GM10248 (cell line): Measurements from ENCODE around the gene NOP9.

Source experiments
- CTCF ChIA-PET: fragments of 300-600 bp; sonication (Branson Sonifier 250); formaldehyde crosslinking; extraction: SDS; loops from one replicate; lab custom pipeline; 2021; ENCODE audit warnings: antibody characterized with exemption; lab: Yijun Ruan, JAX
- POLR2A ChIA-PET: fragments of 350-650 bp; sonication (Branson Sonifier 250); formaldehyde crosslinking; extraction: SDS; loops from one replicate; lab custom pipeline; 2020; ENCODE audit warnings: antibody characterized with exemption; lab: Yijun Ruan, JAX
- DNase-seq: peaks from one replicate; pipeline ENCODE4 v3.0.0; 2012; ENCODE audit errors: extremely low spot score
- TF ChIP-seq, protein P1 (sequence below): IDR thresholded peaks from 2 replicates; pipeline ENCODE4 v1.5.1; 2012; ENCODE audit warnings: mild to moderate bottlenecking, low read depth; ENCODE audit errors: extremely low read depth, missing control alignments, control extremely low read depth

Gene NOP9

DNA sequence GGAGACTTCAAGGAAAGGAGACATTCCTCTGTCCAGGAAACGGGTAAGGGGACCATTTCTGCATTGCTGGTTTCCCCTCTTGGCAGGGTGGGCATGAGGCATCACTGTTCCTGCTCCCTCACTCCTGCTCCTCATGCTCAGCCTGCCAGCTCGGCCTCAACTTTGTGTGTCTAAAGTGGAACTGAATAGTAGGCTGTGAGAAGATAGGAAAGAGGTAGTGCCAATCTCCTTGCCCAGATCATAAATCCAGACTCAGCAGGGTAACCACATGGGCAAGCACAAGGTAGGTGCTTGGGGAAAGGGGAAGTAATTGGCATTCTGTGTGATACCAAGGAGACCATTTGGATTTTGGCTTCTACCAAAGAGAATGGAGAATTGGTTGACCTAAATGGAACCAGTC, 14.3 kb downstream of the NOP9 start:
- ChIA-PET CTCF (interaction anchor here (0.8 to 10.4 kb wide), 5 partner anchors 11 to 205 kb away, joined by 3 to 151 read pairs (median 5); partner anchors contain the start of genes CBLN3, DHRS1, KHNYN and NOP9), POLR2A (no interaction called here)
- no peak for DNase-seq
- TF ChIP-seq, protein P1, sequence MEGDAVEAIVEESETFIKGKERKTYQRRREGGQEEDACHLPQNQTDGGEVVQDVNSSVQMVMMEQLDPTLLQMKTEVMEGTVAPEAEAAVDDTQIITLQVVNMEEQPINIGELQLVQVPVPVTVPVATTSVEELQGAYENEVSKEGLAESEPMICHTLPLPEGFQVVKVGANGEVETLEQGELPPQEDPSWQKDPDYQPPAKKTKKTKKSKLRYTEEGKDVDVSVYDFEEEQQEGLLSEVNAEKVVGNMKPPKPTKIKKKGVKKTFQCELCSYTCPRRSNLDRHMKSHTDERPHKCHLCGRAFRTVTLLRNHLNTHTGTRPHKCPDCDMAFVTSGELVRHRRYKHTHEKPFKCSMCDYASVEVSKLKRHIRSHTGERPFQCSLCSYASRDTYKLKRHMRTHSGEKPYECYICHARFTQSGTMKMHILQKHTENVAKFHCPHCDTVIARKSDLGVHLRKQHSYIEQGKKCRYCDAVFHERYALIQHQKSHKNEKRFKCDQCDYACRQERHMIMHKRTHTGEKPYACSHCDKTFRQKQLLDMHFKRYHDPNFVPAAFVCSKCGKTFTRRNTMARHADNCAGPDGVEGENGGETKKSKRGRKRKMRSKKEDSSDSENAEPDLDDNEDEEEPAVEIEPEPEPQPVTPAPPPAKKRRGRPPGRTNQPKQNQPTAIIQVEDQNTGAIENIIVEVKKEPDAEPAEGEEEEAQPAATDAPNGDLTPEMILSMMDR = no peak

DNA sequence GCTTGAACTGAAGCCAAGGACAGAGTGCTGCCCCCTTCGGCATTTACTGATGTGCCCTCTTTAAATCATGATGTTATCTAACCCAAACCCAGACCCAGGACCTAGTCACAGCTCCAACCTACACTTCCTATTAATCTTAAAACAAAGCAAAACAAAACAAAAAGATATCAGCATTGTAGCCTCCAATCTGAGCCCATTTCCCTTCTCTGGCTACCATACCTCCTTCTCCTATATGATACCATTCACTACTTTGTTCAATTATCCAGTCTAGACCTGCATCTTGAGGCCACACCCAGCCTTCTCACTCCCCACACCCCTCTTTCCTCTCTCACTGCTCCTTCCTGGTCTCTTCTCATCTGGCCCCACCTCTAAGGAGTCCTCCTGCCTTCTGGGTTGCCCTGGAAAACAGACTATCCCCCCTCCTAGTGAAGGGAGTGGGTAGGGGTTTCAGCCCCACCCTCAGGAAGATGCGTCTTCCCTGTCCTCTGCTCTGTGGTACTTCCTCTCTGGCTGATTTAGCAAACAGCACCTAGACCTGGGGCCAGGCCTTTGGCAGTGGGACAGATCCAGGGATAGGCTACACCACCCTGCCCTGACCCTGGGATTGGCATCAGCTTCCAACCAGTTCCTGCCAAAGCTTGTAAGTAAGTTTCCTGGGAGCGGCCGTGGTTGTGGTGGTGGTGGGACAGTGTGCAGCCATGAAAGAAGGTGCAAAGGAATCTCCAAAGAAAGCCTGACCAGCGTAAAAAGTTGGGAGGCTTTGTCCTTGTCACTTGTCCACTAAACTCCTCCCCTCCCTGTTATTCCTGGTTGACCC, 14.9 kb downstream of the NOP9 start:
- TF ChIP-seq, protein P1 = no peak
- CTCF ChIA-PET = interaction anchor here (0.8 to 10.4 kb wide), 5 partner anchors 10 to 206 kb away, joined by 3 to 151 read pairs (median 5); partner anchors contain the start of genes CBLN3, DHRS1, KHNYN and NOP9
- POLR2A ChIA-PET = no interaction called here
- DNase-seq = no peak

DNA sequence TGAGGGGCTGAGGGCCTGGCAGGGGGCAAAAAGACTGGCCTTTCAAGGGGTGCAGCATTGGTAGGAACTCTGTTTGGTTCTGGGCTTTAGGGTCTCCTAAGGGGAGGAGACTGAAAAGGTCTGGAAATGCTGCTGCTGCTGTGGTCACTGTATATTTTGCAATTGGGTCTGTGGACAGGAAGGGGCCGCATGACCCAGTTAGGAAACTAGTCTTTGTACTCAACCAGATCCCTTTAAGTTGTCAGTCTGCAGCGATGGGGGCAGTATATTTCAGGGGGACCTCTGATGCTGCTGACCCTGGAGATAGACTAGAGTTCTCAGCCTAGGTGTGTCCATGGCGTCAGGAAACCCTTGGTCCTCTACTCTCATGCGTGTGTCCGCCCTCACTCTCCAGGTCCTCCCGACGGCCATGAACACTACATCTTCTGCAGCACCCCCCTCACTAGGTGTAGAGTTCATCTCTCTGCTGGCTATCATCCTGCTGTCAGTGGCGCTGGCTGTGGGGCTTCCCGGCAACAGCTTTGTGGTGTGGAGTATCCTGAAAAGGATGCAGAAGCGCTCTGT, 15.7 kb downstream of the NOP9 start:
- CTCF ChIA-PET = interaction anchor here (1.7 to 10.4 kb wide), 4 partner anchors 8 to 207 kb away, joined by 5 to 114 read pairs (median 9); partner anchors contain the start of genes CBLN3, CIDEB and KHNYN

DNA sequence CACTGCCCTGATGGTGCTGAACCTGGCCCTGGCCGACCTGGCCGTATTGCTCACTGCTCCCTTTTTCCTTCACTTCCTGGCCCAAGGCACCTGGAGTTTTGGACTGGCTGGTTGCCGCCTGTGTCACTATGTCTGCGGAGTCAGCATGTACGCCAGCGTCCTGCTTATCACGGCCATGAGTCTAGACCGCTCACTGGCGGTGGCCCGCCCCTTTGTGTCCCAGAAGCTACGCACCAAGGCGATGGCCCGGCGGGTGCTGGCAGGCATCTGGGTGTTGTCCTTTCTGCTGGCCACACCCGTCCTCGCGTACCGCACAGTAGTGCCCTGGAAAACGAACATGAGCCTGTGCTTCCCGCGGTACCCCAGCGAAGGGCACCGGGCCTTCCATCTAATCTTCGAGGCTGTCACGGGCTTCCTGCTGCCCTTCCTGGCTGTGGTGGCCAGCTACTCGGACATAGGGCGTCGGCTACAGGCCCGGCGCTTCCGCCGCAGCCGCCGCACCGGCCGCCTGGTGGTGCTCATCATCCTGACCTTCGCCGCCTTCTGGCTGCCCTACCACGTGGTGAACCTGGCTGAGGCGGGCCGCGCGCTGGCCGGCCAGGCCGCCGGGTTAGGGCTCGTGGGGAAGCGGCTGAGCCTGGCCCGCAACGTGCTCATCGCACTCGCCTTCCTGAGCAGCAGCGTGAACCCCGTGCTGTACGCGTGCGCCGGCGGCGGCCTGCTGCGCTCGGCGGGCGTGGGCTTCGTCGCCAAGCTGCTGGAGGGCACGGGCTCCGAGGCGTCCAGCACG, 16.4 kb downstream of the NOP9 start:
- TF ChIP-seq, protein P1 = no peak
- POLR2A ChIA-PET = no interaction called here
- CTCF ChIA-PET = interaction anchor here (1.7 kb wide), 2 partner anchors 8 to 116 kb away, joined by 6 to 12 read pairs; partner anchors contain the start of gene CIDEB
- no peak for DNase-seq

More for the DNA sequence above, 15.7 kb downstream of the NOP9 start:
- TF ChIP-seq, protein P1 = no peak
- POLR2A ChIA-PET = no interaction called here
- no peak for DNase-seq

DNA sequence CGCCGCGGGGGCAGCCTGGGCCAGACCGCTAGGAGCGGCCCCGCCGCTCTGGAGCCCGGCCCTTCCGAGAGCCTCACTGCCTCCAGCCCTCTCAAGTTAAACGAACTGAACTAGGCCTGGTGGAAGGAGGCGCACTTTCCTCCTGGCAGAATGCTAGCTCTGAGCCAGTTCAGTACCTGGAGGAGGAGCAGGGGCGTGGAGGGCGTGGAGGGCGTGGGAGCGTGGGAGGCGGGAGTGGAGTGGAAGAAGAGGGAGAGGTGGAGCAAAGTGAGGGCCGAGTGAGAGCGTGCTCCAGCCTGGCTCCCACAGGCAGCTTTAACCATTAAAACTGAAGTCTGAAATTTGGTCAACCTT, 16.9 kb downstream of the NOP9 start:
- DNase-seq = no peak
- TF ChIP-seq, protein P1 = no peak
- POLR2A ChIA-PET = no interaction called here
- CTCF ChIA-PET = interaction anchor here (1.7 kb wide), 2 partner anchors 9 to 115 kb away, joined by 6 to 12 read pairs; partner anchors contain the start of gene CIDEB
